Left lung (tissue), 10 donors: ENCODE data around the gene CEP152. TPM values are rescaled to one million over a fixed set of nuclear protein-coding genes. Genes with fewer than 3 reads are reported as not detected.

ENCODE experiments used
- ATAC-seq: fragments of 200-7000 bp; cut with Tn5 transposase; one replicate; pipeline ENCODE4 v1.9.1; 2020; ENCODE audit warnings: moderate library complexity
- DNase-seq, 4 donors: peaks; one replicate each; pipeline ENCODE4 v3.0.0-alpha.2; 2013 to 2020
- H3K27ac ChIP-seq, 2 donors: fragments of 200-600 bp; sonication (generic) in 1 of 2; one replicate each; pipeline versions ENCODE4 v1.5.0 to v1.8.0; 2020 to 2021
- H3K27me3 ChIP-seq, 2 donors: fragments of 200-600 bp; sonication (generic) in 1 of 2; one replicate each; pipeline versions ENCODE4 v1.5.0 to v1.8.0; 2020 to 2021
- H3K36me3 ChIP-seq, 2 donors: fragments of 200-600 bp; sonication (generic) in 1 of 2; one replicate each; pipeline versions ENCODE4 v1.5.0 to v1.8.0; 2020 to 2021
- H3K4me1 ChIP-seq, 2 donors: fragments of 200-600 bp; one replicate each; pipeline ENCODE4 v1.8.0; 2021
- H3K4me3 ChIP-seq, 2 donors: fragments of 200-600 bp; sonication (generic) in 1 of 2; one replicate each; pipeline versions ENCODE4 v1.5.0 to v1.8.0; 2020 to 2021; ENCODE audit warnings: mild to moderate bottlenecking in 1 of 2
- H3K9me3 ChIP-seq, 2 donors: fragments of 200-600 bp; sonication (generic) in 1 of 2; one replicate each; pipeline versions ENCODE4 v1.5.0 to v1.8.0; 2020 to 2021
- intact Hi-C, 2 donors: fragments of 100-400 bp; cut with DNase I; formaldehyde crosslinking; loops; one replicate each; pipeline versions ENCODE4 v1.11.2 to v1.14.2; 2022
- polyA plus RNA-seq, 6 donors: library from polyadenylated mRNA; unstranded; fragments of 120-200 nt; gene quantifications; one replicate each; pipeline ENCODE4 v1.2.1, GENCODE V29; 2013; ENCODE audit not compliant: insufficient read length in 6 of 6
- total RNA-seq, 2 donors: library from RNA; stranded (reverse); fragmentation: NEBNext Ultra II Directional; extraction: Animal tissue kit (Norgen Biotek cat#: 25700); gene quantifications; one replicate each; pipeline ENCODE4 v1.2.1, GENCODE V29; 2021
- TF ChIP-seq, protein P1 (sequence below), 2 donors: fragments of 200-600 bp; sonication (generic) in 1 of 2; IDR thresholded peaks; one replicate each; pipeline versions ENCODE4 v1.5.0 to v1.8.0; 2021; ENCODE audit warnings: antibody characterized with exemption in 2 of 2
- donor health status: DM: no; HTN: yes; CAD: no.
- donor health status: DM: no; HTN: no; CAD: no.

The CEP152 gene
- total and polyA plus RNA-seq, 8 donors = 4.1 to 13.8 (median 9.8) TPM

GRCh38 chr15:48781017-48781416 lies 29.9 kb downstream of the CEP152 start:
- Histone ChIP-seq H3K27ac (no peak overlapping the region), H3K27me3 (no peaks in the 10 kb centered on the region), H3K4me1 (no peaks in the 10 kb centered on the region), H3K36me3 (peaks cover 0 to 24% of the 10 kb centered on the region in 2 donors), H3K4me3 (no peak overlapping the region), H3K9me3 (no peaks in the 10 kb centered on the region)
- TF ChIP-seq, protein P1, sequence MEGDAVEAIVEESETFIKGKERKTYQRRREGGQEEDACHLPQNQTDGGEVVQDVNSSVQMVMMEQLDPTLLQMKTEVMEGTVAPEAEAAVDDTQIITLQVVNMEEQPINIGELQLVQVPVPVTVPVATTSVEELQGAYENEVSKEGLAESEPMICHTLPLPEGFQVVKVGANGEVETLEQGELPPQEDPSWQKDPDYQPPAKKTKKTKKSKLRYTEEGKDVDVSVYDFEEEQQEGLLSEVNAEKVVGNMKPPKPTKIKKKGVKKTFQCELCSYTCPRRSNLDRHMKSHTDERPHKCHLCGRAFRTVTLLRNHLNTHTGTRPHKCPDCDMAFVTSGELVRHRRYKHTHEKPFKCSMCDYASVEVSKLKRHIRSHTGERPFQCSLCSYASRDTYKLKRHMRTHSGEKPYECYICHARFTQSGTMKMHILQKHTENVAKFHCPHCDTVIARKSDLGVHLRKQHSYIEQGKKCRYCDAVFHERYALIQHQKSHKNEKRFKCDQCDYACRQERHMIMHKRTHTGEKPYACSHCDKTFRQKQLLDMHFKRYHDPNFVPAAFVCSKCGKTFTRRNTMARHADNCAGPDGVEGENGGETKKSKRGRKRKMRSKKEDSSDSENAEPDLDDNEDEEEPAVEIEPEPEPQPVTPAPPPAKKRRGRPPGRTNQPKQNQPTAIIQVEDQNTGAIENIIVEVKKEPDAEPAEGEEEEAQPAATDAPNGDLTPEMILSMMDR (IDR thresholded peaks at IDR 0.05) = no peak
- ATAC-seq (no peak), DNase-seq (no peak)
- intact Hi-C loops = no loop called here

DNA sequence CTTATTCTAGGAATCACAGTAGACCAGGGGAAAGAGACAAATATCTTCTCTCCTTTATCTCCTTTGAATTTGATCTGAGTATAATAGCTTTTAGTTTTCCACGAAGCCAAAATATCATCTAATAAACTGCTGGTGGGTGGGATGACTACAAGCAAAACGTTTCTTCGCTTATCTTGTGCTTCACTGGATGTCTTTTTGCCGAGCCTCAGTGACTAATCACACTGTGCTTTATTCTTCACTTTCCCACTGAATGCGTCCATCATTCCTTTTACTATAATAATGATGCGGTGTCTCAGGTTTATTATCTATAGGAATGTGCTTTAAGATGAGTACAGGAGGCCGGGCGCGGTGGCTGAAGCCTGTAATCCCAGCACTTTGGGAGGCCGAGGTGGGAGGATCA lies 32.5 kb downstream of the CEP152 start:
- ATAC-seq (no peak), DNase-seq (no peak)
- intact Hi-C loops = no loop called here
- peaks cover 0 to 23% of the 10 kb centered on the region in 2 donors for H3K36me3 ChIP-seq
- no peaks in the 10 kb centered on the region for H3K27me3 ChIP-seq
- no peaks in the 10 kb centered on the region for H3K9me3 ChIP-seq
- no peak overlapping the region for H3K4me3 ChIP-seq
- no peaks in the 10 kb centered on the region for H3K4me1 ChIP-seq
- TF ChIP-seq, protein P1 (IDR thresholded peaks at IDR 0.05) = no peak
- no peak overlapping the region for H3K27ac ChIP-seq

DNA sequence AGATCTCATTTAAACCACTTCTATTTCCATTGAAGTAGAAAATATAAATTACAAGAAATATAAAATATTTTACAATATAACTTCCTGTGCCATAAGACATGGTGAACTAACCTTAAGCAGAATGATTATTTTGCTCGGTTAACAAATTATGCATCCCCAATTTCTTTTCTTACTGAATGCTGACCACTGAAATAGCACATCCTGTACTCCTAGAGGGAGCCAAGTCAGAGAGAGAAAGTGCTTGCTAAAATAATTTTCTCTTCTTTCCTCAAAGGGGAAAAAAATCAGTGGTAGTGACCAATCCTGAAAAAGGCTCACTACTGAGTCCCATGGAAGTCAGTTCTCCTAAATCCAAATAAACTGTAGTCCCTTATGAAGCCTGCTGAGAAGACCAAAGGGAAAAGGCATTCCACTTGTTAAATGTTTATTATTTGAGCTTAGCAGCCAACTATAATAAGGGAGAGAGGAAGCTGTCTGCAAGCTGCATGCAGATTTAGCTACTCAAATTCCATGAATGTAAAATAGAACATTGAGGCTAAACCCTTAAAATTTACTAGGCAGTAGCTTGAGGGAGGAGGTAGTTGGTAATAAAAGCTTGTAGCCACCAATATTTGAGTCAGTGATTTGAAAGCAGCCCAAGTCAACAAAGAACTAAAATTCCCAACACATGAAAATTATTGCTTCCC lies 33.1 kb downstream of the CEP152 start:
- Histone ChIP-seq H3K27ac (no peak overlapping the region), H3K27me3 (no peaks in the 10 kb centered on the region), H3K4me3 (no peak overlapping the region), H3K9me3 (no peaks in the 10 kb centered on the region), H3K36me3 (peaks cover 0 to 17% of the 10 kb centered on the region in 2 donors), H3K4me1 (no peaks in the 10 kb centered on the region)
- ATAC-seq = no peak
- TF ChIP-seq, protein P1 (IDR thresholded peaks at IDR 0.05) = no peak
- no peak for DNase-seq
- intact Hi-C loops = no loop called here

DNA sequence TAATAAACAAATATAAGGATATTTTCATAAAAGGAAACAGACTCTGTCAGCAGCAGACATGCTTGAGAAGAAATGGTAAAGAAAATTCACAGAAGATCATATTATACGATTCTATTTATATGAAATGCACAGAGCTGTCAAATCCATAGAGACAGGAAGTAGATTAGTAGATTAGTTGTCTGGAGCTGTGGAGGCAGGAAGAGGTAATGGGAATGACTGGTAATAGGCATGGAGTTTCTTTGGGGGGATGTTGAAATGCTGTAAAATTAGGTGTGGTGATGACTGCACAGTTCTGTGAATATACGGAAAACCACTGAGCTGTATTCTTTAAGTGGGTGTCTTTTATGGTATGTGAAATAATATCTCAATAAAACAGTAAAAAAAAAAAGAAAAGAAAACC lies 35.3 kb downstream of the CEP152 start:
- DNase-seq (no peak), ATAC-seq (no peak)
- H3K4me3 ChIP-seq = no peak overlapping the region
- H3K36me3 ChIP-seq = peaks cover 0 to 10% of the 10 kb centered on the region in 2 donors
- TF ChIP-seq, protein P1 (IDR thresholded peaks at IDR 0.05) = no peak
- no peaks in the 10 kb centered on the region for H3K27me3 ChIP-seq
- intact Hi-C loops = no loop called here
- no peaks in the 10 kb centered on the region for H3K9me3 ChIP-seq
- no peak overlapping the region for H3K27ac ChIP-seq
- no peaks in the 10 kb centered on the region for H3K4me1 ChIP-seq

GRCh38 chr15:48774484-48774883 lies 36.4 kb downstream of the CEP152 start:
- ATAC-seq = no peak
- TF ChIP-seq, protein P1 (IDR thresholded peaks at IDR 0.05) = no peak

More at GRCh38 chr15:48774484-48774883, 36.4 kb downstream of the CEP152 start:
- Histone ChIP-seq H3K36me3 (peaks cover 0 to 10% of the 10 kb centered on the region in 2 donors), H3K4me3 (no peak overlapping the region), H3K27ac (no peak overlapping the region), H3K9me3 (no peaks in the 10 kb centered on the region), H3K27me3 (no peaks in the 10 kb centered on the region), H3K4me1 (no peaks in the 10 kb centered on the region)
- DNase-seq = no peak
- intact Hi-C loops = no loop called here
